GM11168 (cell line): ENCODE results near the gene ZNF324.
"Not testable (repeated sequence)": the region's sequence is repeated elsewhere in the genome, so short reads cannot be mapped to it uniquely, and the experiment has no call there.

Experiments used
- in situ Hi-C: fragments of 300-500 bp; cut with MboI; formaldehyde crosslinking; loops from one replicate; pipeline ENCODE4 v1.12.0; 2022; ENCODE audit warnings: low sequenced_read_pairs; ENCODE audit not compliant: unreplicated experiment

The ZNF324 gene

DNA sequence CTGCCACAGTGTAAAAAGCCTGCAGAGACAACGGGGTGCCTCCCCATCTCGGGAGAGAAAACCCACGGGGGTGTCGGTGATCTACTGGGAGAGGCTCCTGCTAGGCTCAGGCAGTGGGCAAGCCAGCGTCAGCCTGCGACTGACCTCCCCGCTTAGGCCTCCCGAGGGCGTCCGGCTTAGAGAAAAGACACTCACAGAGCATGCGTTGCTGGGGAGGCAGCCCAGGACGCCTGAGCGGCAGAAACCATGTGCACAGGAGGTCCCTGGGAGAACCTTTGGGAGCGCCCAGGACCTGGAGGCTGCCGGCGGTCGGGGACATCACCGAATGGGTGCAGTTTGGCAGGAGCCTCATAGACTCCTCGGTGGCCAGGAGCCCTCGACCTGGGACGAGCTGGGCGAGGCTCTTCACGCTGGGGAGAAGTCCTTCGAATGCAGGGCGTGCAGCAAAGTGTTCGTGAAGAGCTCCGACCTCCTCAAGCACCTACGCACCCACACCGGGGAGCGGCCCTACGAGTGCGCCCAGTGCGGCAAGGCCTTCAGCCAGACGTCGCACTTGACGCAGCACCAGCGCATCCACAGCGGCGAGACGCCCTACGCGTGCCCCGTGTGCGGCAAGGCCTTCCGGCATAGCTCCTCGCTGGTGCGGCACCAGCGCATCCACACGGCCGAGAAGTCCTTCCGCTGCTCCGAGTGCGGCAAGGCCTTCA lies 4.1 kb downstream of the ZNF324 start:
- in situ Hi-C loops: not testable (repeated sequence)

DNA sequence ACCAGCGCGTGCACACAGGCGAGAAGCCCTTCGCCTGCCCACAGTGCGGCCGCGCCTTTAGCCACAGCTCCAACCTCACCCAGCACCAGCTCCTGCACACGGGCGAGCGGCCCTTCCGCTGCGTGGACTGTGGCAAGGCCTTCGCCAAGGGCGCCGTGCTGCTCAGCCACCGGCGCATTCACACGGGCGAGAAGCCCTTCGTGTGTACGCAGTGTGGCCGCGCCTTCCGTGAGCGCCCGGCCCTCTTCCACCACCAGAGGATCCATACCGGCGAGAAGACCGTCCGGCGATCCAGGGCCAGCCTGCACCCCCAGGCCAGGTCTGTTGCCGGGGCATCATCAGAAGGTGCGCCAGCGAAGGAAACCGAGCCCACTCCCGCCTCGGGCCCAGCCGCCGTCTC lies 4.9 kb downstream of the ZNF324 start:
- in situ Hi-C loops: no loop called here

DNA sequence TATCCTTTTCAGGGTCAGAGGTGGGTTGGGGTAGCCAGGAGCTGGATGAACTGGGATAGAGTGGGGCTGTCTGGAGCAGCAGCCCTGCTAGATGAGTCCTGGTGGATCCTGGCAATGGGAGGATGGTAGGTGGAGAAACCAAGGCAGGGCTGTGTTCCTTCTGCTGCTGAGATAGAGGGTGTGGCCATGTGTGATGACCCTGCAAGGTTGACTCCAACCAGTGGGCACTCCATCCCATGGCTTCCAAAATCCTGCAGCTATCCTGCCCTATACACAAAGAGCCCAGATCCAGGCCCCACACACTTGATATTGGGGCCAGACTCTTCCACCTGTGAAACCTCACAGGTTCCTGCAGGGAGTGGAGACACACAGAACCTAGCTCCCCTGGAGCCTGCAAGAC lies 6.9 kb downstream of the ZNF324 start:
- in situ Hi-C loops: no loop called here

DNA sequence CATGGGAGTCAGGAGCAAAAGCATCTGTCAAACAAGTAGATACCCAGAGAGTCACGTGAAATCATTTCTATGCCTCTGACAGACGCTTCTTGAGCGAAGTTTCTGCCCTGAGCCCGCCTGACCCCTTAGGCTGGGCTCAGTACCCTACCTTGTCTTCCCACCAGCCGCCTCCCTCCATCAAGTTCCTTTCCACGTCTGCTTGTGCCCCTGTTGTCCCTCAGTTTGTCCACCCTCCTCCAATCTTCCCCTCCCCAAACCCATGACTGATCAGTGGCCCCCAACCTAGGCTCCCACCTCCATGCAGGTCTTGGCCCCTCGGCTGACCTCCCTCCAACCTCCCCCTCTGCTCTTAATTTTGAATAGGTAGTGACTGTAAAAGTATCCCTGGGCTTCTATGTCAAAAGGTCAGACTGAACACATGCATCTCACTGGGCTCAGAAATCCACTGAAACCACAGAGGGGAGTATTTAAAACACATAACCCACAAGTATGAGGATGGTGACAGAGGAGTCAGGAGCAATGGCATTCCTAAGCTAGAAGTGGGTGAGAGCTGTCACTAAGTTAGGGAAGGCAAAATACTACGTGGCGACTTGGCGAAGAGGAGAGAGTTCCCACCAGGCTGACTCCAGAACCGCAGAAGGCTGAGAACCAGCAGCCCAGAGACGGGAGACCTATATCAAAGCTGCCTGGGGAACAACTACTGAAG lies 7.6 kb downstream of the ZNF324 start:
- in situ Hi-C loops: no loop called here

DNA sequence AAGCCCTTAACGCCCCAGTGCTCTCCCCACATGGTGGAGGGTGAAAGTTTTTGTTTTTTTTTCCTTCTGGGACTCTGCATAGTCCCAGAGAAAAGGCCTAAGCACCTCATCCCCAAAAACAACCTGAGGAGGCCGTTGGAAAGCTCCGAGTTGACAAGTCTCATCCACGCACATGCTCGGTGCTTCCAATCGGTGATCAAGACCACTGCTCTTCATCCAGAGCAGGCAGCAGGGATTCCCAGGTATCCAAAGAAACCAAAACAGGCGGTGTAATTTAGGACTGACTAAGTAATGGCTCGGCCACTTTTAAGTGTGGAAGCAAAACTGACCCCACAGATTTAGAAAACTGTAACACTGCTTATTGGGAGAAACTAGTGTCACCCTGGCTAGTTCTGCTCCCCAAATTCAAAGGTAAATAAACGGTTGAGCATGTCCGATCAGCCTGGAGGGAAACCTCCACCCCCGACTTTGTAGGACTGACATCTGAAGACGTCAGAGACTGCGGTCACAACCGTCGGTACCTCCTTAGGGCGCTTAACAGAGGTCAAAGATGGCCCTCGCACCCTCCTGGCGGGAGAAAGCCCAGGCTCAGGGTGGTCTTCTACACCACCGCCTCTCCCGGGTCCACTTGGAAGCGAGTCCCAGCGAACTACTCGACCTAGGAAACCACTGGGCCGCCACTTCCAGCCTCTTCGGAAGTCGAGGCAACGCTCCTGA lies 8.3 kb downstream of the ZNF324 start:
- in situ Hi-C loops: no loop called here

DNA sequence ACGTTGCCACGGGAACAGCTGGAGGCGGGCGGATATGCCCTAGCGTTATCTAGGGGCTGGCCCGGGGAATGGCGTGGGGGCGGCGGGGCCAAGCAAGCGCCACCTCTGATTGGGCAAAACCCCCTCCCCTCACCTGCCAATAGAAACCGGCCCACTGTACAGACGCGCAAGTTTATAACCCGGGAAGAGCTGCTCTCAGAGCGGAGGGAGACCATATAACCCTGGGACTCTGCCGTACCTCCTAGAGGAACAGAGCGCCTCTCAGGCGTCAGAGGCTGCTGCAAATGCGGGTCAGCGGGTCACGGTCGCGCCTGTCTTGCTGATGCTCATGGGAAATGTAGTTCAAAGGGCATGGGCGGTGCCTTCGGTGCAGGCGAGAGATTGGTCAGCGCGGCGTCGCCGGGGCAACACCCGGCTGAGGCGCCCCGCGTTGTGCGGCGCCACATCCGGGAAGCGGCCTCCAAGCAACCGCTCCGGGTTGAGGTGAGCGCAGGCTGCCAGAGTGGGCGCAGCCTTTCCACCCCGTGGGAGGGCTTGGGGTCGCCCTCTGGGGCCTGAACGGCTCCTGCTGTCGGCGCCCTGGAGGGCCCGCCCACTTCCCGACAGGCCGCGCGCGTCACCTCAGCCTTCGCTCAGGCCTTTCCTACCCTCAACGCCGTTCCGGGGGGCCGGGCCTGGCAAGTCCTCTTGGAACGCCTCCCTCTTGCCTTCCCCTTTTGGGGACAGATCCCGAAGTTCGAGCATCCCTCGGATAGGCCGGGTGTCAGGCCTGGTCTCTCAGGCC lies 9.0 kb downstream of the ZNF324 start, which contains the start of gene ZNF446:
Gene ZNF446, plus strand, starts transcription at position 639 of the 784 bp plus-strand sequence. CDS start 867 bp downstream, outside the sequence.
- in situ Hi-C loops: no loop called here

DNA sequence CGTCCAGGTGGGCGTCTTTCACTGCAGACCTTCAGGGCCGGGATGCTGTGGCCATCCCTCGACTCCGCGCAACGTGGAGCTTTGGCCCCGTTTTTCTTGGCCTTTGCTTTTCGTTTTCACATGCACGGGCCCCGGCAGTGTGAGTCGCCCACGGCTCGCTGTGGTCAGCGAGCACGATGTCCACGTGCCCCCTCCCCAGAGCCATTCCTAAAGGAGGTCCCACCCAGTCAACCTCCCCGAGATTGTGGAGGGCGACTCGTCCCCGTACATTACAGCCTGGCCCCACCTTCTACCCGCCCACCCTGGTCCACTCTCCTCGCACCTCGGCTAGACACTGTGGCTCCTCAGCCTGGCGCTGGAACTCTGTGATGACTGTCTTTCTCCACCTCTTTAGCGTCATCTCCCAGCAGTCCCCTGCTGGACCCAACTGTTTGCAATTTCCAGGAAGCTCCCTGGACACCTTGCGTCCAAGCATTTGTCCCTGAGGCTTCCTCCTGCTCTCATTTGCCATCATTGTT lies 9.7 kb downstream of the ZNF324 start:
- in situ Hi-C loops: no loop called here

DNA sequence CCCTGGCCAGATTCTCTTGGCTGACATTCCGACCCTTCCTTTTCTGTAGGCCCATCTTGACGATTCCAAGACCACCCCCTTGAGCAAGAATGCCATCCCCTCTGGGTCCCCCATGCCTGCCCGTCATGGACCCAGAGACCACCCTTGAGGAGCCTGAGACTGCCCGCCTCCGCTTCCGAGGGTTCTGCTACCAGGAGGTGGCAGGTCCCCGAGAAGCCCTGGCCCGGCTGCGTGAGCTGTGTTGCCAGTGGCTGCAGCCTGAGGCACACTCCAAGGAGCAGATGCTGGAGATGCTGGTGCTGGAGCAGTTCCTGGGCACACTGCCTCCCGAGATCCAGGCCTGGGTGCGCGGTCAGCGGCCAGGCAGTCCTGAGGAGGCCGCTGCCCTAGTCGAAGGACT lies 10.2 kb downstream of the ZNF324 start:
- in situ Hi-C loops: no loop called here

DNA sequence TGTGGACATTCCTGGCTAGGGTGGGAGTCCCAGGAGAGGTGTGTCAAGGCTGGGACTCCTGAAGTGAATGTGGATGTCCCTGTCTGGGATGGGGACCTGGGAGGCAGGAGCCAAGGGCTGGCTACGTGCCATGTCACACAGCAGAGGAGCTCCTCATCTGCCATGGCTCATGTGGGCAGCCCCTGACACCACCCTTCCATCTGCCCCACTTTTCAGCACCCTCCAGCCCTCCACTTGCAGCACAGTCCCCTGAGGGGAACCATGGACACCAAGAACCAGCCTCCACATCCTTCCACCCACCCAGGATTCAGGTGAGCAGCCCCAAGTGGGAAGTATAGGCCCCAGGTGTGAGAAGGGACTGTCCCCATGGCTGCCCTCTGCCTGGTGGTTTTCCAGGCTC lies 11.0 kb downstream of the ZNF324 start:
- in situ Hi-C loops: no loop called here

DNA sequence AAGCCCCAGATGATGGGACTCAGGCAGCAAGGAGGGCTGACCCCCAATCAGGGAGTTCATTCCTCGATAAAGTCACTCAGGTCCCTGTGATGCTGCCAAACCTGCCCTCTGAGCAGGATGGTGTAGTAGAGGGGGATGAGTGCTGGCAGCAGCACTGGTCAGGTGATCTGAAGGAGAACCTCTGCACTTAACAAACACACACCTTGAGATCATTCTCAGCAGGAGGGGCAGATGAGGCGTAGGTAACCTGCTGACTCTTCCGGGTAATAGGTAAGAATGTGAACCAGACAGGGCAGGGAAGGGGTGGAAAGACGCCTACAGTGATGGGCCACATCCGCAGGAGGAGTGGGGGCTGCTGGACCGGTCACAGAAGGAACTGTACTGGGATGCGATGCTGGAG lies 12.4 kb downstream of the ZNF324 start:
- in situ Hi-C loops: no loop called here

DNA sequence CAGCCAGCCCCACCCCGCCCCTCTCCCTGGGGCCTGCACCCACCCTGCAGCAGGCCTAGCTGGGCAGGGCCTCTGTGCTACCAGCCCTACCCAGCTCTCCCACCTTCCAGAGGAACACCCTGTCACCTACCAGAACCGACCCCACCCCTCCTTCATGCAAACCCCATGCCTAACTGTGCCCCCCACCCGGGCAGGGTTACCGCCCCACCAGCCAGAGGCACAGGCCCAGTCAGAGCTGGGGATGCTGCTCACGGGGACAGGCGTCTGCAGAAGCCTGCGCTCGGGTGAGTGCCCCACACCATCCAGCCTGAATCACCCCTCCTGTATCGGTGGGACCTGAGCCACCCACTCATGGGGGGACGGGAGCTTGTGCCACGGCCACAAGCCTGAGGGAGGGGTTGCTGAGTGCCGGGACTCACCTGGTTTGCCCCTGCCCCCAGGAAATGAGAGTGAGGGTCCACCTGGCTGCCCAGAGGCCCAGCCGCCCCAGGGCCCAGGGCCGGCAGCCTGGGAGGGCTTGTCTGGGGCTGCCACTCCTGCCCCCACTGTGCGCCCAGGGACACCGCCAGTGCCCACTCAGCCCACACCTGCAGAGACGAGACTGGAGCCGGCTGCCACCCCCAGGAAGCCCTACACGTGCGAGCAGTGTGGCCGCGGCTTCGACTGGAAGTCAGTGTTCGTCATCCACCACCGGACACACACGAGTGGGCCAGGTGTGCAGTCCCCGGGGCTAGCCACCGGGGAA lies 13.0 kb downstream of the ZNF324 start:
- in situ Hi-C loops: no loop called here

DNA sequence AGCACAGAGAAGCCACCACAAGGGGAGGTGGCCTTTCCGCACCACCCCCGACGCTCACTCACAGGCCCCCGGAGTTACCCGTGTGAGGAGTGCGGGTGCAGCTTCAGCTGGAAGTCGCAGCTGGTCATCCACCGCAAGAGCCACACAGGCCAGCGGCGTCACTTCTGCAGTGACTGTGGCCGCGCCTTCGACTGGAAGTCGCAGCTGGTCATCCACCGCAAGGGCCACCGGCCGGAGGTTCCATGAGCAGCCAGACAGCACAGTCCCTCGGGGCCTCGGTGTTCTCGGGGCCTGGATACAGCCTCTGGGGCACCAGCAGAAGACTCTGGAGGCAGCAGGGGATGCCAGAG lies 13.6 kb downstream of the ZNF324 start:
- in situ Hi-C loops: no loop called here

DNA sequence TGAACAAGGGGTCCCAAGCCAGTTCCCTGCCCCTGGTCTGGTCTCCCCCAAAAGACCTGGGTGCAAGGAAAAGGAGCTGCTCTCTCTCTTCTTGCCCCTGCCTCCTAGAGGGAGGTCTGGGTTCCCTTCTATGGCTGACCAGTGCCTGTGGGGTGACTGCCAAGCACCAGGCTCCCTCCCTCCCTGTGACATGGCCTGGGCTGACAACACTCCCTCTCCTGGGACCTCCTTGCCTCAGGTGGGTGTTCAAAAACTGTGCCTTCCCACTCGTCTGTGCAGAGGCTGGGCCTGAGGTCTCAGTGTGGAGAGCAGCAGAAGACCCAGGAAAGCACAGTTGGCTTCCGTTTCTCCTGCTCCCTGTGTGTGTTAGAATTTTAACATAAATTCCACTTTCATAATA lies 14.0 kb downstream of the ZNF324 start:
- in situ Hi-C loops: no loop called here

DNA sequence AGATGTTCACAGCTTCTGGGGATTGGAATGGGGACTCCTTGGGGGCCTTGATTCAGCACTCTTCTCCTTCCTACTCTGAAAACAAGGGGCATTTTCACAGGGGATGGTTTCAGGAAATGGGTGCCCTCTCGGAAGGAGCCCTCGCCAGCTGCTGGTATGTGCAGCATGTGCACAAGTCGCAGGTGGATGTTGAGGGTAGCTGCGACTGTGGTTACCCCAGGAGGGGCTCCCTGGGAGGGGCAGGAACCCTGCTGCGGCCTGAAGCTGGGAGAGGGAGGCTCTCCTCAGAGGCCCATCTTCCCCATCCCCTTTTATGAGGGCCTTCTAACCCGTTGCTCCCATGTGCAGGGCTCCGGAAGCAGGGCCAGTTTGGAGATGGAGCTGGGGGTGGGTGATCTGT lies 15.5 kb downstream of the ZNF324 start:
- in situ Hi-C loops: no loop called here

DNA sequence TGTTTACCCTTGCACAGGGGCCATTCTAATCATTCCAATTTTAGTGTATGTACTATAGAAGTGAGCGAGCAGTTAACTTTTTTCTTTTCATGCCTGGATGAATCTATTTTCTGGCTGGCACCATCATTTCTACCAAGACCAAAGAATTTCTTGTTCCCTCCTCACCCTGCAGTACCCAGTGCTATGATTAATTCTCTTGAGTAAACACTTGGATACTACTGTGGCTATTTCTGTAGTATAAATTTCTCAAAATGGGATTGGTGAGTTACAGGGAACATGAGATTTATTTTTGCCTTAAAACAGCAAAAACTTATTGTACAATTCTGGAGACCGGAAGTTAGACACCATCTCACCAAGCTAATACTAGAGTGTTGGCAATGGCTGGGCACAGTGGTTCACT lies 16.9 kb downstream of the ZNF324 start:
- in situ Hi-C loops: no loop called here

DNA sequence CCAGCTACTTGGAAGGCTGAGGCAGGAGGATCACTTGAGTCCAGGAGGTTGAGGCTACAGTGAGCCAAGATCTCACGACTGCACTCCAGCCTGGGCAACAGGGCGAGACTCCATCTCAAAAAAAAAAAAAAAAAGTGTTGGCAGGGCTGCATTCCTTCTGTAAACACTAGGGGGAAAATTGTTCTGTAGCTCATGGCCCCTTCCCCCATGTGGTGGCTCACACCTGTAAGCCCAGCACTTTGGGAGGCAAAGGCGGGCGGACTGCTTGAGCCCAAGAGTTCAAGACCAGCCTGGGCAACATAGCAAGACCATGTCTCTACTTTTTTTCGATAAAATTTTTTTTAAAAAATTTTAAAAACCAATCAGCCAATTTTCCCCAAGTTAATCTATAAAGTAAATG lies 17.5 kb downstream of the ZNF324 start:
- in situ Hi-C loops: not testable (repeated sequence)

DNA sequence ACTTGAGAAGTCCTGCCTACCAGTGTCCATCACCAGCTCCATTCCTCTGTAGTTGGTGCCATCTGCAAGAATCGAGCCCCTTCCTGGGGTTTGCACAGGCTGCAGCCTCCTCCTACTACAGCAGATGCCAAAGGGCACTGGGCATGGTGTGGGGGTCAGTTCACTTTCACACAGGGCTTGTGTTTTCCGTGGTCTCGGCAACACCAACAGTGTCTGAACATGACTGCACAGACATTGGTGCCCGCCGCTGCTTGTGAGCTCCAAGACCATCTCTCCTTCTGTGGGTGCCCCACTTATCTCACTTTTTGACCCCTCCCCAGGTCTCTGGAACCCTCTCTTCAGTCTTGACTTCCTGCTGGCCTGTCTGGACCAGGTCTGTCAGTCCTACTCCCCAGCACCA lies 24.5 kb downstream of the ZNF324 start:
- in situ Hi-C loops: no loop called here

DNA sequence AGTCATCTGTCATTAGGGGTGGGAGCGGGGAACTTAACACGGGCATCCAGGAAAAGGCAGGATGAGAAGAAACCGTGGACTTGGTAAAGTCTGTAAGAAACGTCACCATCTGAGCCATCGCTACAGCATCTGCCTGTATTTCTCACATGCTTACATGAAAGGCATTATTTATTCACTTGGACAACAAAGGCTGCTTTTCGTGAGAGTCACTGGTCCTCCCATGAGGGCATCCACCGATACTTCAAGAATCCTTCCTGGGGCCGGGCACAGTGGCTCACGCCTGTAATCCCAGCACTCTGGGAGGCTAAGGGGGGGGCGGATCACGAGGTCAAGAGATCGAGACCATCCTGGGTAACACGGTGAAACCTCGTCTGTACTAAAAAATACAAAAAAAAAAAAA lies 25.4 kb downstream of the ZNF324 start:
- in situ Hi-C loops: no loop called here

DNA sequence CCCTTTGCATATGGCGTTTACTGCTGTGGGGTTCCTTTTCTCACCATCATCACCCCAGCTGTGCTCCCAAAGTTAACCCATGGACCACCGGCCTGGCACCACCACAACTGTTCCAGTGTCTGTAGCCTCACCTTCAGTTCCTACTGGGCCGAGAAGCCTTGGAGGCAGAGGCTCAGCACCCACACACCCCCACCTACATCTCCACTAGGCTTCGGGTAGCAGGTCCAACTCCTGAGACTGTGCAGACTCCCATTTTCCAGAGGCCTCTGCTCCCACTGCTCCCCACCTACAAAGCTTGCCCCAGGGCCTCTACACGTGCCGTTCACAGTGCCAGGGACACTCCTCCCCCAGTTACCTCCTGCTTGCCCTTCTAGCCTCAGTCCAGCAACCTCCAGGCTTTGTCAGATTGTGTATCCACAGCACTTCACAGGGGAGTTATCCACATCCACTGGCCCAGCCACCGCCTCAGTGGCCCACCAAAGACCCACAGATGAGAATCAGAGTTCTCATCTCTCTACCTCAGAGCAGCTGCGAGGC lies 30.8 kb downstream of the ZNF324 start:
- in situ Hi-C loops: no loop called here
